Measurements from ENCODE around the gene RER1.
"Not testable (repeated sequence)": the region's sequence is repeated elsewhere in the genome, so short reads cannot be mapped to it uniquely, and the experiment has no call there.

The RER1 gene

DNA sequence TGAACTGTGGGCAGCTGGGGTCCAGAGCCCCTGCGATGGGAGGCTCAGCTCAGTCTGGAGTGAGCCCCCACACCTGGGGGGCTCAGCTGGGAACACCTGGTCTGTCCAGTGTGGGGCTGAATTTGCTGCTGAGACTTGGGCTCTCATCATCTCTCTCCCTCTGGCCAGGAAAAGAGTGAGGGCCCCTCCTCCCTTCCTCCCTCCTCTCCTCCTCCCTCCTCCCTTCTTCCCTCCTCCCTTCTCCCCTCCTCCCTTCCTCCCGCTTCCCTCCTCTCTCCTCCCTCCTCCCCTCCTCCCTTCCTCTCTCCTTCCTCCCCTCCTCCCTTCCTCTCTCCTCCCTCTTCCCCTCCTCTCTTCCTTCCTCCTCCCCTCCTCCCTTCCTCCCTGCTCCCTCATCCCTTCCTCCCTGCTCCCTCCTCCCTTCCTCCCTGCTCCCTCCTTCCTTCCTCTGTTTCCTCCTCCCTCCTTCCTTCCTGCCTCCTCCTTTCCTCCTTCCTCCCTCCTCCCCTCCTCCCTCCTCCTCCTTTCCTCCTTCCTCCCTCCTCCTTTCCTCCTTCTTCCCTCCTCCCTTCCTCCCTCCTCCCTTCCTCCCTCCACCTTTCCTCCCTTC, 44.2 kb downstream of the RER1 start:
- in situ Hi-C loops (cut with MboI; ENCODE audit: low pct_unique_long_range_greater_than_20kb, low sequenced_read_pairs) = no loop called here

DNA sequence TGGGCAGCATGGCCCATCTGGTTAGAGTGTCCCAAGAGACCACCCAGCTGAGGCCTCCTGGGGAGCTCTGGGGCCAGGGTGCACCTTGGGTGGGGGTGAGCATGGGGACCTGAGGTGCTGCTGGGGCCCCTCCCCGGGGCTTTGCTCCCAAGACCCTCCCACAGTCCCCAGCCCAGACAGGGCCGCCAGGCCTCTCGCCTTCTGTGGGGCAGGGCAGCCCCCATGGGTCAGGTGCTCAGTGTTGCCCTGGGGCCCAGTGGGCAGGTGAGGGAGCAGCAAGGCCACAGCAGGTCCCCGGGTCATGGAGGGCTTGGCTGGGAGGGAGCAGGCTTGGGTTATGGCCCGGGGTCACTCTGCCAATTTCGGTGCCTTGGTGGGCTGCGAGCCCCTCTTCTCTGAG, 45.2 kb downstream of the RER1 start:
- in situ Hi-C loops (cut with MboI; ENCODE audit: low pct_unique_long_range_greater_than_20kb, low sequenced_read_pairs) = no loop called here
- no peak for DNase-seq

More for the DNA sequence above, 44.2 kb downstream of the RER1 start:
- DNase-seq = no peak

DNA sequence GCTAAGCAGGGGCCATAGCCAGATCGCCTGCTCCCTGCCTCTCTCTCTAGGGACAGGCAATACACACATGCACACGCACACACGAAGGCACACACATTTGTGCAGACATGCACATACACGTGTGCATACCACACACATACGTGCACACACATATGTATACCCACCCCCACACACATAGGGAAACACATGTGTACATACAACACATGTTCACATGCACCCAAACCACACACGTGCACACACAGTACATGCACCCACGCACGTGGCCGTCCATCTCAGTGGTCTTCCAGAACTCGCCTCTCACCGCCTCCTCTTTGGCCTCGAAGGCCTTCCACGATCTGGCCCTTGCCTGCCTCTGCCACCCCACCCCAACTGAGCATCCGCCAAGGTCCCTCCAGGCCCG, 46.0 kb downstream of the RER1 start:
- in situ Hi-C loops (cut with MboI; ENCODE audit: low pct_unique_long_range_greater_than_20kb, low sequenced_read_pairs) = no loop called here
- no peak for DNase-seq

DNA sequence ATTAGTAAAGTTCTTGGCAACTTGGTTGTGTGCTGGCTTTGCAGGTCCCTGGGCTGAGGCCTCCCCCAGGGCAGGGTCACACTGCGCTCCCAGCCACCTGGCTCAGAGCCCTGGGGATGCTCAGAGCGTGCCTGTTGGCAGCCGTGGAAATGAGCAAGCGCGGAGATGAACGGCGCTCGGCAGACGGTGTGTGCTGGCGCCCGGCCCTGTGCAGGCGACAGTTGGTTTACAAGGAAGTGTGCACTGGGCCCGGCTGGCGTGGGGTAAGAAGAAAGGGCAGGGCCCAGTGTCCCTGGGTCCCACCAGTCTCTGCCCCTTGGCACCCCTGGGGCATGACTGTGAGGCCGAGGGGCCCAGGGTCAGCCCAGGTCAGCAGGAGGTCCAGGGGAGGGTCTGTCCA, 46.4 kb downstream of the RER1 start:
- in situ Hi-C loops (cut with MboI; ENCODE audit: low pct_unique_long_range_greater_than_20kb, low sequenced_read_pairs) = no loop called here
- no peak for DNase-seq

DNA sequence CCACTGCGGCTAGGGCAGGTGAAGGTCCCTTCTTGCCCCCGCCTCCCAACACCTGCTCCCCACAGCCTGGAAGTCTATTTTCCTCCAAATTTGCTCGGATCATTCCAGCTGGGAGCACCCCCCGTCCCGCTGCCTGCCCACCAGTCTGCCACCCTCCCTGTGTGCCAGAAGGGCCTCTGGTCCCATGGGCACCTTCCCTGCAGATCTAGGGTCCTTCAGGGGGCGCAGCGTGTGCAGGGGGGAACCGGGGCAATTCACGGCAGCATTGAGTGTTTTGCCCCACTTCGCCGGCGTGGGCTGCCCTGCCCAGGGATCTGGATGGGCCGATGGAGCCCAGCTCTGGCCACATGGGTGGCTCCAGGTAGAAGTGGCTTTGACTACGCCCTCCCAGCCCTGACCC, 47.0 kb downstream of the RER1 start:
- no peak for DNase-seq
- in situ Hi-C loops (cut with MboI; ENCODE audit: low pct_unique_long_range_greater_than_20kb, low sequenced_read_pairs) = no loop called here

DNA sequence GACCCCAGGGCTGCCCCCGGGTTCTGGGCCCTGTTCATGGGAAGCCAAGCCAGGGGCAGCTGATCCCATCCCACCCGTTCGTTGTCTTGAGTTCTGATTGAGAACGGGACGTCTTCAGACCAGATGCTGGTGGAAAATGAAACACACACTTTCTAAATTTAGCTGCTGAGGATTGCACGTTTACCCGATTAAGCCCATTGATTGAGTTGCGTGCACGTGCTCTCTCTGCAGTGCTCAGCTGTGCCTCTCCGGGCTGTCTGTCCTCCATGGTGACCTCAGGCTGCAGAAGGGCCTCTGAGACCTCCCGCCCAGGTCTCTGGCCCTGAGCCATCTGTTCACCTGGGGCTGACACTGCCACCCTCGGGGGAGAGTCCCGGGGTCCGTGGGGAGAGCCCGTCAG, 47.7 kb downstream of the RER1 start:
- DNase-seq = no peak
- in situ Hi-C loops (cut with MboI; ENCODE audit: low pct_unique_long_range_greater_than_20kb, low sequenced_read_pairs) = no loop called here

GRCh38 chr1:2440346-2440745, 48.7 kb downstream of the RER1 start:
- DNase-seq; in situ Hi-C loops (cut with MboI; ENCODE audit: low pct_unique_long_range_greater_than_20kb, low sequenced_read_pairs): not testable (repeated sequence)

- in situ Hi-C loops (cut with MboI; ENCODE audit: low pct_unique_long_range_greater_than_20kb, low sequenced_read_pairs) = no loop called here
- DNase-seq = no peak
These were observed 50.1 kb downstream of the RER1 start for GRCh38 chr1:2441746-2442145.

- DNase-seq = no peak
- in situ Hi-C loops (cut with MboI; ENCODE audit: low pct_unique_long_range_greater_than_20kb, low sequenced_read_pairs) = no loop called here
These were observed 51.0 kb downstream of the RER1 start for GRCh38 chr1:2442661-2443060.

DNA sequence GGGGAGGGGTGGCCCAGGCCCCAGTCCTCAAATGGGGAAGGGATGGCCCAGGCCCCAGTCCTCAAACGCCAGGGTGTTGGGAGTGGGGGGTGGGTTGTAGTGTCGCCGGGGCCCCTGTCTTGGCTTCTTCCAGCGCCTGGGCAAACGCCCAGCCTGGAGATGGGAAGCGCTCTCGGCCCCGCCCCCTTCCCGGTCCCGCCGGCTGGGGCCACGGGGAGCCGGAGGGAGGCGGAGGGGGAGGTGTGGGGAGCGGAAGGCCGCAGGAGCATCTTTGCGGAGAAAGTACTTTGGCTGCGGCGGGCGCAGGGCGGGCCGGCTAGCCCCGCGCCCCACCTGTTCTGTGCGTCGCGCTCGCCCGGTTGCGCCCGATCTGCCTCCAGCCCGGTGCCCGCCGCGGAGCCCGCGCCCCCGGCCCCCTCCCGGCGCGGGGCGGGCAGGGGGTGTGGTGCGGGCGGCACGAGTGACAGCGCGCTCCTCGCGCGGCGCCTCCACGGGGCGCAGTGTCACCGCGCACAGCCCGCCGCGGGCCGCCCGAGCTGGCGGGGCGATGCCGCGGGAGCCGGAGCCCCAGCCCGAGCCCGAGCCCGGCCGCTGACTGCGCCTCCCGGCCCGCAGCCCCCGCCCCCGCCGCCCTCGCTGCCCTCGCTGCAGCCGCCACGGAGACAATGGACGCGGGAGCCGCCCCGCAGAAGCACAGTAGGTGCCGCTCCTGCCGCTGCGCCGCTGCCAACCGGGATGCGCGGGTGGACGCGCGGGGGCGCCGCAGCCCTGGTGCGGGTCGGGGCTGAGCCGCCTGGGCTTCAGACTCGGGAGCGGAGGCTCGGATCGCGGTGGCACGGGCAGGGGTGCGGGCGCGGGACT, 51.9 kb downstream of the RER1 start:
- DNase-seq = no peak
- in situ Hi-C loops (cut with MboI; ENCODE audit: low pct_unique_long_range_greater_than_20kb, low sequenced_read_pairs) = no loop called here

DNA sequence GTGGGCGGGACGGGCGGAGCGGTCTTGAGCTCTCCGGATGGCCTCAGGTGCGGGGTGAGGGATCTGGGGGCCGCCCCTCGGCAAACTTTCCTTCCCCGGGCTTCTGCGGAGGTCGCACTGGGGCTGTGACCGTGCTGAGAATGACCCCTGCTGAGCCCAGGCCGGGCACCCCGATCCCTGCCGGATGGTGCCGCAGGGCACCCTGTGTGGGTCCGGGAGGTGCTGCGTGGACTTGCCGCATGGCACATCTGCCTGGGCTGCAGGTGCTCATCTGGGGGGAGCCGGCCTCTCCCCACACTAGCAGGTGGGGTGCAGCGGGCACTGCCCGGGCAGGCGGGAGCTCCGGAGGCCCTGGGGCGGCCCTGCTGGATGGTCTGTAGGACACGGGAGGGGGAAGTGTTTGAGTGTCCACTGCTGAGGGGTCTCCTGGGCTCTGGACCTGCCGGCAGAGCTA, 52.5 kb downstream of the RER1 start:
- DNase-seq = no peak
- in situ Hi-C loops (cut with MboI; ENCODE audit: low pct_unique_long_range_greater_than_20kb, low sequenced_read_pairs) = no loop called here

- no peak for DNase-seq
- in situ Hi-C loops (cut with MboI; ENCODE audit: low pct_unique_long_range_greater_than_20kb, low sequenced_read_pairs) = no loop called here
These were observed 53.7 kb downstream of the RER1 start for GRCh38 chr1:2445162-2445822.

- no peak for DNase-seq
These were observed 54.2 kb downstream of the RER1 start for GRCh38 chr1:2445823-2446215.

DNA sequence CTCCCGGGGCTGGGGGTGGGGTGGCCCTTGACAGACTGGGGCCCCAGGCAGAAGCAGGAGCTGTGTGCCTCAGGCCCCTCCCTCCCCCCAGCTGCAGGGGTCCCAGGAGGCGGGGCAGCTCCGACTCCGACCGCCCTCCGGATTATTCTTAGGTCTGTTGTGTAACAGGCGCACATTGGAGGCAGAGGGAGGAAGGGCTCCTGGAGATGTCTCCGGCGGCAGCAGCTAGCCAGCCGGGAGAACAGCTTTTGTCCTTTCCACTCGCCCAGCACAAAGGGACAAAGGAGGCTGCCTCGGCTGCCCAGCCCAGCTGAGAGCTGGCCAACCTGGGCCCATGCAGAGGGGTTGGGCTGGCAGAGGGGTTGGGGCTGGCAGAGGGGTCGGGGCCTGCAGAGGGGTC, 54.8 kb downstream of the RER1 start:
- no peak for DNase-seq
- in situ Hi-C loops (cut with MboI; ENCODE audit: low pct_unique_long_range_greater_than_20kb, low sequenced_read_pairs) = no loop called here

More at GRCh38 chr1:2445823-2446215, 54.2 kb downstream of the RER1 start:
- in situ Hi-C loops (cut with MboI; ENCODE audit: low pct_unique_long_range_greater_than_20kb, low sequenced_read_pairs) = no loop called here

DNA sequence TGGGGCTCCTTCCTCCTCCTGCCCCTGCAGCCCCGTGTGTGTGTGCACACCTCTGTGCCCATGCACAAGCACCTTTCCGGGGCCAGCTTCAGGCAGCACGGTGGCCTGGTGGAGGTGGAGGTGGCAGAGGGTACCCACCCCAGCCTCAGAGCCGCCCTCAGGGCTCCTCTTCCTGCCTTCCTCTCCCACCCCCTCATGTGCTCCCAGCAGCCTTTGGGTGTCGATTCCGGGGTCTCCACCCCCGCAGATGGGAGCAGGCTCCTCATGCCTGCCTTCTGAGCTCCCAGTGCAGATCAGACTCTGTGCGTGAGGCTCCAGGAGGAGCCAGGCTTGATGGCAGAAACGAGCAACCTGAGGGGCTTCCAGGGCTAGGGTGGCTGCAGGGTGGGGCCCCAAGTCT, 55.2 kb downstream of the RER1 start:
- no peak for DNase-seq
- in situ Hi-C loops (cut with MboI; ENCODE audit: low pct_unique_long_range_greater_than_20kb, low sequenced_read_pairs) = no loop called here

DNA sequence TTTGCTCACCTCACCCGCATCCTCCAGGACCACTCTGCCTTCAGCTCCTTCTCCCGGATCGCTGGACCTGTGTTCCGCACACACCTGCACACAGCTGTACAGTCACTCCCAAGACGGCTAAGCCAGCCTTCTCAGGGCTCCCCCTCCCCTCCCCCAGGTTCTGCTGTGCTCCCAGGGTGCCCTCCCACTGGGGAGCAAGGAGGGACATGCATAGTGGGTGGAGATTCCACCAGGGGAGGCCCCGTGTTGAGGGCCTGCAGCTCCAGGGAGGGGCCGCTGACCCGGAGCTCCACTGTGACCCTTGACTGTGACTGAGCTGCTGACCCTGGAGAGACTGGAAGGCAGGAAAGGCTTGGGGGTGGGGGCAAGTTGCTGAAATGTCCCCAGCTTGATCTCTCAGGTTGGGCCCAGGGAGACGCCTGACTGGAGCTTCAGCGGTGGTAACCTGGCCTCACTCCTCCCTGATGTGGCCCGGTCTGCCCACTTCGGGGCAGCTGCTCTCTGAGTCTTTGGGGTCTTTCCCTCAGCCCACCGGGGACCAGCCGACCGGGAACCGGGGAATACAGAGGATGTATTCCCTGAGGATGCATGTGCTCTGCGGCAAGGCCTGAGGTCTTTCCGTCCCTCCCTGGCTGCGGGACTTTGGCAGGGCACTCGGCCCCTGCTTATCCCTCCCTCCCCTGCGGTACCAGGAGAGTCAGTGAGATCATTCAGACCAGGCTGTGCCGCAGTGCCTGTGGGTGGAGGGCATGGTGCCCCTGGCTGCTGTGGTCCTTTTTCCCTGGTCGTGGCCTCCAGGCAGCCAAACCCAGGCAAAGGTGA, 55.8 kb downstream of the RER1 start:
- DNase-seq = no peak
- in situ Hi-C loops (cut with MboI; ENCODE audit: low pct_unique_long_range_greater_than_20kb, low sequenced_read_pairs) = no loop called here

DNA sequence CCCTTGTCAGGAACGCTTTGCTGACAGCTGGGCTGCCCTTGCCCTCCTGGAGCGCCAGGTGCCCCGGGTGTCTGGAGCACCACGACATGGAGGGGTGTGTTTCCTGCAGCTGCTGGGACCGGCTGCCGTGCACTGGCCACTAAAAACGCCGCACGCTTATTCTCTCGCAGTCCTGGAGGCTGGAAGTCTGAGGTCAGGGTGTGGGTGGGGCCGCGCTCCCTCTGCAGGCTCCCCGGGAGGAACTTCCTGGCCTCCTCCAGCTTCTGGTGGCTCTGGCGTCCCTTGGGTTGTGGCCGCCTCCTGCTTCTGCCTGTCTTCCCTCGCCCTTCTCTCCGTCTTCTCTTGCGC, 56.4 kb downstream of the RER1 start:
- in situ Hi-C loops (cut with MboI; ENCODE audit: low pct_unique_long_range_greater_than_20kb, low sequenced_read_pairs) = no loop called here
- no peak for DNase-seq

- no peak for DNase-seq
- in situ Hi-C loops (cut with MboI; ENCODE audit: low pct_unique_long_range_greater_than_20kb, low sequenced_read_pairs) = loop anchor here (25.0 kb wide), 1 partner anchor 337 kb away; no protein-coding TSS in a partner anchor
These were observed 58.2 kb downstream of the RER1 start for GRCh38 chr1:2449636-2450454.

DNA sequence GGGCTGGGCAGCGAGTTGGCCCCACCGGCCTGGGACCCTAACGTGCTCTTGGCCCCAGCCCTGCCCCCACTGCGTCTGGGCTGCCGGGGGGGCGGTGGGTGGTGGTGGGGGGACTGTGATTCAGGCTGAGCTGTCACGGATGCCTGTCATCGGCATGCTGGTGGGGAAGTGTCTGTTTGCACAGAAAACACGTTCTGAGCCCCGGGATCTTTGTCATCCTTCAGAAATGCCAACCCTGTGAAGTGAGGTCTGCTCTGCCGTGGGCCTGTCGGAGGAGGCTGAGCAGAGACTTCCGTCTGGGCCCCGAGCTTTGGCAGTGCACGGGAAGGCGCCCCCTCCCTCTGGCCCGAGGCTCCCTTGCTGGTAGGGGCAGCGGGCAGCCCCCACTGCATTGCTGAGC, 60.1 kb downstream of the RER1 start:
- in situ Hi-C loops (cut with MboI; ENCODE audit: low pct_unique_long_range_greater_than_20kb, low sequenced_read_pairs) = loop anchor here (25.0 kb wide), 1 partner anchor 336 kb away; no protein-coding TSS in a partner anchor
- DNase-seq = no peak
